Activated T-cell treated with anti-CD3 and anti-CD28 coated beads for 48 hours (primary cell): ENCODE measurements around the gene RTN4R.
"Not testable (repeated sequence)": the region's sequence is repeated elsewhere in the genome, so short reads cannot be mapped to it uniquely, and the experiment has no call there.

Source experiments
- DNase-seq: peaks from one replicate; pipeline ENCODE4 v3.0.0-alpha.2; 2020; ENCODE audit warnings: low read depth

RTN4R gene

DNA sequence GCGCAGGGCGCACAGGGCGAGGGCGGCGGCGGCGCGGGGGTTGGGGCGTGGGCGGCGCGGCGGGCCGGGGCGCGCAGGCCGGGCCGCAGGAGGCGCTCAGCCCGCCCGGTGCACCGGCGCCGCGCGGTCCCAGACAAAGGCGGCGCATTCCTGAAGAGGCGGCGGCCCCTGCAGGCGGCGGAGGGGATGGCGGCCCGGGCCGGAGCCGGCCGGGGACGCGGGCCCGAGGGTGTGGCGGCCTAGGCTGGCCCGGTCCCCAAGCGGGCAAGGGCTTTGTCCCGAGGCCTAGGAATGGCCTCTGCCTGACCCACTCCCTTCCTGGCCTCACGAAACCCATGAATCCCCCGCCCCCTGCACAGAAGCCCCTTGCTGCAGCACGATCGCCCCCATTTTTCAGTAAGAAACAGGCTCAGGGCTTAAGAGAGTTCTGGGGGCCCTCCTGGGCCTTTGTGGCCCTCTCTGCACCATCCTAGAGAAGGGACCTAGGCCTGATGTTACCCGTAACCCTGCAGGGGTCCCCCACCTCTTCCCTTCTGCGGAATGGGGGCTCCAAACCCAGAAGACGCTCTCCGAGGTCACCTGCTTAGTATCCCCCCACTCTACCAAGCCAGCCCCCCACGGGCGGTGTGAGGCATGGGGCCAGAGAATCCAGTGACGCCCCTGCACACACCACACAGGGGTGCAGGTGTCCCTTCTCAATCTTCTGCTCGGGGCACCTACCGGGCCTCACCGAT is at the start of gene RTN4R:
Gene RTN4R (minus strand): TSS at position 40 of the 734 bp plus-strand sequence. CDS start 226 bp downstream, outside the sequence.
- DNase-seq, result peak; percentile 65

DNA sequence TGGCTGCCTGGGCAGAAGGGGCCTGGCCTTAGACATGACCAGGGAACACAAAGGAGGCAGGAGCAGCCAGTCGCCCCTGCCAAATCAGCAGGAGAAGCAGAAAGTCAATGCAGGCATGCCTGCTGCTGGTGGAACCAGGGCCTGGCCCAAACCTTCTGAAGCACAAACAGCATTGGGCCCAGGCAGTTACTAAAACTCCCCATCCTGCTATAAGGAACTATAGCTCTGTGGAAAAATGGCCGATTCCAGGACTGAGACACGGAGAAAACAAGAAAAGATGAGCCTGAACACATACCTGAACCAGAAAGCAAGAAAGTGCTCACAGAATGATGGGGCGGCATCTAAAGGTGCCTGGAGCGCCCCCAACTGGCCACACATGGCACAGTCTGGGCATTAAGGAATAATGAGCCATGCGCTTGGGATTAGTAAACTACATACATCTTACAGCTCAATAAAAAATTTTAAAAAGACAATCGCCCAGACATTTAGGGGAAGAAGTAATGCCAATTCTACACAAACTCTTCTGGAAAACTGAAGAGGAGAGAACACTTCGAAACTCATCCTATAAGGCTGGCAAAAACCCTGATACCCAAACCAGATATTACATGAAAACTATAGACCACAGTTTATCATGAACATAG is 49.4 kb upstream of the RTN4R start:
- not testable (repeated sequence) for DNase-seq

DNA sequence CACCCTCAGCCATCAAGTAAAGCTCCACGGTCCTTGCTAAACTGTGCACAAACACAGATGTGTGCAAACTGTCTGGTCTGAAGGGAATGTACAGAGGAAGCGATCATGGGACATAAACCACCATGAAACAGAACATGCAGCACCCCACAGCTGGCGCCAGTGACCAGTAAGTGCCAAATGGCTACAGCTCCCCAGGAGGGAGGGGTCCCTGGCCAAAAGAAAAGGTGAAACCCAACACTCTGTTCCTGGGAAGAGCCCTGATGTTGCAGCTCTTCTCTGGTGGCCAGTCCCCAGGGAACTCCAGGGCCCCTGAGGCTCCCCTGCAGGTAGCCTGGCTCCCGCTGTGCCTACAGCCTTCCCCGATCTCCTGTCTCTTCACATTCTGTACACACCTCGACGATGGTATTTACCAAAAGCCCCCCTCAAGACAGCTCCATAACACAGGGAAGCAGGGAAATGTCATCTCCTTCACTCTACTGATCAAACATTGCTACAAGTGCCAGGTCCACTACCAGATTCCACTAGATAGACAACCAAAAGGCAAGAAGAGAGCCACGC is 48.8 kb upstream of the RTN4R start:
- DNase-seq, result no peak

DNA sequence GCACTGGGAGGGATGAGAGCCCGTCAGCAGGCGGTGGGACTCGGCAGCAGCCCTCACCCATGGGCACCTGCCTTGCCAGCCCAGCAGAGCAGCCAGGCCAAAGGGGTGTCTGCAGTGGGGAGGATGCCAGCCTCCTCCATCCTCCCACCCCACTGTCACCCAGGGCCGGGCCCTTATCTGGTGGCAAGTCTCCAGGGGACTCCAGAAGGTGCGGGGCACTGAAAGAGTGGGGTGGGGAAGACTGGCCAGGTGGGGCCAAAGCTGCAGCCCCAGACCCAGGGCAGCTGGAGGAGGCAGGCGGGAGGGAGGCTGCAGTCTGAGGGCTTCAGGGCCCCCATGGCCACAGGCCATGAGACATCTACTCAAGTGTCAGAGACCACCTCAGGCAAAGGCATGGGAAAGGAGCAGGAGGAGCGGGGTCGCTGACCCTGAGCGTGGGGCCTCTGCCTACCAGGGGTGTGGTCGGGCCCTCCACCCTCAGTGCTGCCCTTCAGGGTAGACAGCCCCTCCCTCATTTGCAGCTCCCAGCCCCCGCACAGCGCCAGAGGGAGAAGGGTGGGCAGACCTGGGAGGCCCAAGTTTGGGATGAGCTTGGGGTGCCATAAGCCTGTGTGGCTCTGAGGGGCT is 48.2 kb upstream of the RTN4R start:
- DNase-seq, result no peak

DNA sequence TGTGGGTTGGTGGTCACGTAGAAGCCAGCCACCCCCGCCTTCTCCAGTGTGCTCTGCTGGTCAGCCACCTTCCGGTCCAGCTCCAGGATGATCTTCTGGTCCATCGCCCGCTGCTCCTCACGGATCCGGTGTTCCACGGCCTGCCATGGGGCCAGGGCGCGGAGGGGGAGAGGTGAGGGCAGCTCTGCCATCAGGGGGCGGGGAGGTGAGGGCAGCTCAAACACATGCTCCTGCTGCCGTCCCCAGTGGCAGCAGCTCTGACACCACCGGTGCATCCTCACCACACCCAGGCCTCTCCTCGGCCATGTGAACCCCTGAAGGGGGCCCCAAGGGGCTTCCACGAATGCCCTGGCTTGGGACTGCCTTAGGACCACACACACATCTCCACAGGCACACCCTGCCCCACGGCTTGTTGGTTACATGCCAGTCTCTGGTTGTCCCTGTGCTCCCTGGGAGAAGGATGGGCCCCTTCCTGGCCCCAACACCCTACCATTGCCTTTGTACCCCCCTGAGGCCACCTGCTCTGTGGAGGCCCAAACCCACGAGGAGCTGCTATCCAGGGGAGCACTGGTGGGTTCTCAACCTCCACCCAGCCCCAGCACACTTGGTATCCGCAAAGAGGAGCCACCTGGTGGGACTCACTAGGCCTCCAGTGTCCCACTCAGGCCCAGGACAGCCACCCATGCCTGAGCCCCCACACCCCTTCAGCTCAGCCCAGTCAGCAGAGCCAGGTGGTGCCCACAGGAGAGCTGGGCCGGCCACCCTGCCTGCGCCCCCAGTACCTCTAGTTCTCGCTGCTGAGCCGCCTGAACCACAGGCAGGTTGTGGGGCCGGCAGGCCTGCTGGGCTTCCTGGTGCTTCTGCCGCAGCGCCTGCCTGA is 47.5 kb upstream of the RTN4R start:
- no peak for DNase-seq

DNA sequence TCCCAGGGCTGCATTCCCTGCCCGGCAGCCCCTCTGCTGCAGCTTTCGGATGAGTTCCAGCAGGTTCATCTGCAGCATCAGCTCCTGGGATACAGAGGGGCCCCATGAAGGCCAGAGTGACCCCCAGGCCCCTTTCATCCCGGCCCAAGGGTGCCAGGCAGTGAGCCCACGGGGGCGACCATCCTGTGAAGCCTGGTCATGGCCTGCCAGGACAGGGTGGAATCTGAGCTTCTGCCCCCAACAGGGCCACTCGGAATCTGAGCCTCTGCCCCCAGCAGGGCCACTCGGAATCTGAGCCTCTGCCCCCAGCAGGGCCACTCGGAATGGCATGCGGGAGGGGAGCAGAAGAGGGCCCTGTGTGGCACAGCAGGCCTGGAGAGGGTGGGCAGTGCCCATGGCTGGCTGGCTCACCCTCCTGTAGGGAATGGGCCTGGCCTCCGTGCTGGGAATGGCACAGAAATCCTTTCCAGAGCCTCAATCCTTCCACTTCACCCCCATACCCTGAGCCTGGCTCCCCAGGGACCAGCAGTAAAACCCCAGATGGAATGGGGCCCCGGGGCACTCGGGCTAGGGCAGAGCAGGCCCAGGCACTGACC is 46.7 kb upstream of the RTN4R start:
- DNase-seq, result not testable (repeated sequence)

DNA sequence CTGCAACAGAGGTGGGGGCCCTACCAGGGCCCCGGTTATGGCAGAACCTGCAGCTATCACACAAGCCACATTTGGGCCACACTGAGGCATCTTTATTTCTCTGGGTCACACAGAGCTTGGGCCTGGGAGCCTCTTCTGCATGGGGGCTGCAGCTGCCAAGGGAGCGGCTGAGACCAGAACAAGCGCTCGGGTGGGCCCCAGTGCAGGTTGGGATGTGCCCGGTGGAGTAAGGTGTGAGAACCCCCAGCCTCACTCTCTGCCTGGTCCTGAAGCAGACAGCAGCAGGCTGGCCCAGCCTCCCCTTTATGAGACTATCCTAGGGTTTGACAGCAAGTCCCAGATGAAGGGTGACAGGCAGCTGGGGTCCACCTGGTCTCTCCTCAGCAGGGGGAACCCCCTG is 46.1 kb upstream of the RTN4R start:
- DNase-seq, result not testable (repeated sequence)

DNA sequence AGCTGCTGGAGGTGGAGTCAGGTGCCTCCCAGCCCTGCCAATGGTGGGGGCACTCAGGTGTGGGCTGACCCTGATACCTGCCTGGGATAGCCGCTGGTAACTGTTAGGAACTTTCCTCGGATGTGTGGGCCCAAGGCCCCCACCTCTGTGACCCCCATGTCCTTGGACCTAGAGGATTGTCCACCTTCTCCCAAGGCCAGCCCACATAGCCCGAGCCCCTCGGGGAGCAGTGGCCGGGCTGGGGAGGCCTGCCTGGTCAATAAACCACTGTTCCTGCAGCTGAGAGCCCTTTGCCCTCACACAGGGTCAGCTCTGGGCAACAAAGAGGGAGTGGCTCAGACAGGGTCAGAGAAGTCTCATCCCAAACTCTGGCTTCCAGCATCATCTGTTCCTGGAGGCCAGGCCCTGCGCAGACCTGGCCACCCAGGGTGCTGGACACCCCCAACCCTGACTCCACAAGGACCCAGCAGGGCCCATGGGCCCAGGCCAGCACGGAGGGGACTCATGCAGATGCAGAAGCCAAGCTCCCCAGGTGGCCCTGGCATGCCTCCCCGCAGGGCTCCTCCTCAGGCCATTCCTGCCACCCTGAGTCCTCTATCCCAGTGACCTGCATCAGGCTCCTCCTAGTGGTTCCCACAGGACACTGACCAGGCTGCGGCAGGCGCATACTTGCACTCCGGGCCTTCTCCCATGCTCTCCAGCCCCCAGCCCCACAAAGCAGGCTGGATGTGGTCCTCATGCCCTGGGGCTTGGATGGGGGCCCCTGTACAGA is 45.4 kb upstream of the RTN4R start:
- DNase-seq, result not testable (repeated sequence)

DNA sequence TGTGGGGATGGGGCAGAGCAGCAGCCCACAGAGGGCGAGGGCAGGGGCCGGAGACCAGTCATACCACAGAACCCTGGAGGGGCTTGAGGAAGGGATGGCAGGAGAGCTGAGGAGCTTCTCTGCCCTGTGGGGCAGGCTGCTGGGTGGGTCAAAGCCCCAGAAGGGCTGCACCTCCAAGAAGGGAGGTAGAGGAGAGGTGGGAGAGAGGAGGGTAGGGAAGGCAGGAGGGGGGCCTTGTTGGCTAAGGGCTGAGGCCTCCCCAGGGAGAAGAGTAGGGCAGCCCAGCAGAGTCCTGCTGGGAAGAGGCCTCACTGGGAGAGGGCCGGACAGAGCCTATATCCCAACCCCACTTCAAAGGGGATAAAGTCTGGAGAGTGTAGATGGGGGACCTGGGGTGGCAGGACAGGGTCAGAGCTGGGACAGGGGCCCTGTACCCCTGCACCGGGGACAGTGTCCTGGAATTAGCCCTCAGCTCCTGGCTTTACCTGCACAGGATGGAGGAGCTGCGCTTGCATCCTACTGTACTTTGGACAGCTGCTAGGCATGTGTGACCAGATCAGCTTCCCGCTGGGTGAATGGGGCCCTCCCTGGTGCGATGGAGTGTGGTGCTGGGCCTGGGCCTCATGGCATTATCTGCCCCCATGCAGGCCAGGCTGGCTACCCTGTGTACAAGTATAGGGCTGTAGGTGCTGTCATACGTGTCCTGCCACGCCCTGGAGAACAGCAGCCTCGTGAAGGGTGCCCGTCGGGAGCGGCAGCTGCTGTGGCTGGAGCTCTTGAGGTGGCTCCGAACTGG is 44.5 kb upstream of the RTN4R start:
- DNase-seq, result no peak

DNA sequence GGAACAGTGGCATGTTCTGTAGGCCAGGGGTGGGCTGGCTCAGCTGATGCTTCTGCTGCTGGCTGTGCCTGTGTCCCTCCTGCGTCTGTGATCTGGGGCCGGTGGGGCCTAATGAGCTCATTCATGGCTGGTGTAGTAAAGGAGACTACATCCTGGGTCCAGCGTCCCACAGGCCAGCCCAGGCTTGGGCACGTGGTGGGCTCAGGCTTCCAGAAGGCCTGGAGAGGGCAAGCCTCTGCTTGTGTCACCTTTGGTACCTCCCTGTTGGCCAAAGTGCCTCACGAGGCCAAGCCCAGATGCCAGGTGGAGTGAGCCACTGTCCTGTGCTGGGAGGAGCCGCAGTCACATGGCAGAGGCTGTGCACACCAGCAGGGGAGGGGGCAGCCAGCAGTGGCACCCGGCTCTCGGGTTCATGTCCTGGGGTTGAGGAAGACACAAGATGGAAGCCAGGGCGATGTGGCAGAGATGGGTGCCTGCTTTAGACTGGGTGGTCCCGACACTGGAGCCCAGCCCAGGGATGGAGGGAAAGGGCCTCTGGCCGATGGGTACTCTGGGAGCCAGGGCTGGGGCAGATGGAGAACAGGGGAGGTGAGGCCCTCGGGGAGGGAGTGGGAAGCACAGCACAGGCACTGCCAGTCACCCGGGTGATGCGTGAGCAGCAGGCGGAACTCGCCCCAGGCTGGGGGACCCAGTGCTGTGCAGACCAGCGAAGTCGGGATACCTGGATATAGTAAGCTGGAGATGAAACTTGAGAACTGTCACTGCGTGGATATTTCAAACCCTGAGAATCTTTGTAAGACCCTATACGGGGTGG is 43.3 kb upstream of the RTN4R start:
- DNase-seq, result not testable (repeated sequence)

DNA sequence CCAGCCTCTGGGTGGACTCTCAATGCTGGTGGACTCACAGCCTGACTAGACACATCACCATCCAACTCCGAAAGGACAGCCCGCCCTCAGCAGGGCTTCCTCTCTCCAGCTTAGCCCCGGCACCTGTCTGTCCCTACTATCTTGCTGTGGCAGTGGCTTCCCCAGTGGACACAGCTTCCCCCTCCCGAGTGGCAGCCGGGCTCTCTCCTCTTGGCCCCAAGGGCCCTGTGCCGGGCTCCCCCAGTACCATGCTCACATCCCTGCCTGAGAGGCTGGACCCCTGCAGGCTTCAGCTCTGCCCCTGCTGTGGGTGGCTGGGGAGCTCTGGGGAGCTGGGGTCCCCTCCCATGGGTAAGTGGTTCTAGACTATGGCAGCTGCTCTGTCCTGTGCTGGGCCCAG is 42.7 kb upstream of the RTN4R start:
- not testable (repeated sequence) for DNase-seq

DNA sequence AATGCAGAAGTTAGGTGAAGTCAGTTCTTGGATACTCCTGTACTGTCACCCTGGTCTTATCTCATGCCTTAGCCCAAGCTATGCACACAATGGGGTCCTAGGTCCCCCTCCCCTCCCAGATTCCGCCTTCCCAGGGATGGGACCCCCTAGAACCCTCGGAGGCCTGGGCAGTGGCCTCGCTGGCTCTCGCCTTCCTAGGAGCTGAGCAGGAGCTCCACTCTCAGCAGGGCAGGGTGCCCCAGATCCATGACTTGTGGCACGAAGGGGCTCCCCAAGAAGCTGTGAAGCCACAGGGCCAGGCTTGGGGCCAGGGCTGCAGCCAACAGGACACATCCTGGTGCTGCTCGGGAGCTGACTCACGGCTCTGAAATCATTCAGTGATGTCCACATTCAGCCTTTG is 42.1 kb upstream of the RTN4R start:
- DNase-seq, result not testable (repeated sequence)

DNA sequence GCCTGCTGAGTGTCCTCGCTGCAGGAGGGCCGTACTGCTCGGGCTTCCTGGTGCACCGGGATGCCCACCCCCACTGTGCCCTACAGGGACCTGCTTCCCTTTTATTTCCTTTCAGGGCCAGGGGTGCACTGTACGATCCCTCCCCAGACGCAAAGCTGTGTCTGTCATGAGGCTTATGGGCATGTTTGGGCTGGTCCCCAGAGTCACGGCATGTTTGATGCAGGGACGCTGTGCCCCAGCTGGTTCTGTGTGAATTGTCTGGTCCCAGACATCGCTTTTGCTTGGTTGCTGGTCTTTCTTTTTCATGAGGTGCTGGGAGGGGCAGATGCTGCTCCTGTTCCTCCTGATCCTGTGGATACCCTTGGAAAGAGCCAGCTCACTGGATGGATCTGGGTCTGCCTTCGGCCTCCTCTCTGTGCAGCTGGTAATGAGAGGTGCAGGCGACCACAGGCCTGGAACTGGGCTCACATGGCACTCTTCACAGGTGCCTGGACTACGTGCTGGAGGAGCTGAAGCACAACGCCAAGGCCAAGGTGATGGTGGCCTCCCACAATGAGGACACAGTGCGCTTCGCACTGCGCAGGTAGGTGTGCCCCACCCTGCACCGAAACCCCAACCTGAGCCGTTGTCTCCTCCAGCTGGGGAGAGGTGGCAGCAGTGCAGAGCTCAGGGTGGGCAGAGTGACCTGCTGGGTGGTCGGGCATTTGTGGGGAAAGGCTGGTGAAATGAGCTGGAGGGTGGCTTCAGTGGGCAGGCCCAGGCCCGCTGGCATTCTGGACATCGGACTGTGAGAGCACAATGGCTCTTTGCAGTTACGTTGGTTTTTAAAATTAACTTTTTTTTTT is 40.9 kb upstream of the RTN4R start:
- not testable (repeated sequence) for DNase-seq

DNA sequence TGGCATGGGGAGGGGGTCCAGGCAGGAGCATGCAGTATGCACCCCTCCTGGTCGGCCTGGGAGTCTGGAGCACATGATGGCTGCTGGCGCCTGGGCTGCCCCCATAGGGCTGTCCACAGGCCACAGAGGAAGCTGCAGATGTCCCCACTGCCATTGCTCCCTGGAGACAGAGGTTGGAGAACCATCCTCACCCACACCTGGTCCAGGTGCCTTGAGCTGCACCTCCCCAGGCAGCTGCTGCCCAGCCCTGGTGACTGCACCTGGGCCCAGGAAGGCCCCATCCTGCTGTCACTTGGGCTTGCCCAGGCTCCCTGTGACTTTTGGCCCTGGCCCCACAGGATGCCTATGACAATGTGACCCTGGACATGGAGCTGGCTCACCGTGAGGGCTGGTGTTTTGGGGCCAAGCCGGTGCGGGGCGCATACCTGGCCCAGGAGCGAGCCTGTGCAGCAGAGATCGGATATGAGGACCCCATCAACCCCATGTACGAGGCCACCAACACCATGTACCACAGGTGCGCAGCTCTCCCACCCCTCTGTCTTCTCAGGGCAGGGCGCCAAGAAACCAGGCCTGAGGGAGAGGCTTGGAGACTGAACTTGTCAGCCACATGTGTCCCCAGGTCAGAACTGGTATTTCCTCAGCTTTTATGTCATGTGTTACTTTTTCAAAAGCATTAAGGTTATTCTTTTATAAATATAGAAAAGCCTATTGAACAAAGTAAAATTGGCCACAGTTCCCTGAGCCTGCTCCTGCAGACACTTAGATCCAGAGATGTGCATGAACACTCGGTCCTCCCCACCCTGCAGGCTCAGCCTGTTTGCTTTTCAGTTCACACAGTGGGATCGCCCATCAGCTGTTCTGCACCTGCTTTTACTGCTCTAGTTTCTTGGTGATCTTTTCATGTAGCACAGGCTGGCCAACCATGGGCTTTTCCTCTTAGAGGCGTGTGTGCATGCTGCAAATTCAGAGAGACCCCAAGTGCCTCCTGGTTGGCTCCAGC is 39.6 kb upstream of the RTN4R start:
- not testable (repeated sequence) for DNase-seq

DNA sequence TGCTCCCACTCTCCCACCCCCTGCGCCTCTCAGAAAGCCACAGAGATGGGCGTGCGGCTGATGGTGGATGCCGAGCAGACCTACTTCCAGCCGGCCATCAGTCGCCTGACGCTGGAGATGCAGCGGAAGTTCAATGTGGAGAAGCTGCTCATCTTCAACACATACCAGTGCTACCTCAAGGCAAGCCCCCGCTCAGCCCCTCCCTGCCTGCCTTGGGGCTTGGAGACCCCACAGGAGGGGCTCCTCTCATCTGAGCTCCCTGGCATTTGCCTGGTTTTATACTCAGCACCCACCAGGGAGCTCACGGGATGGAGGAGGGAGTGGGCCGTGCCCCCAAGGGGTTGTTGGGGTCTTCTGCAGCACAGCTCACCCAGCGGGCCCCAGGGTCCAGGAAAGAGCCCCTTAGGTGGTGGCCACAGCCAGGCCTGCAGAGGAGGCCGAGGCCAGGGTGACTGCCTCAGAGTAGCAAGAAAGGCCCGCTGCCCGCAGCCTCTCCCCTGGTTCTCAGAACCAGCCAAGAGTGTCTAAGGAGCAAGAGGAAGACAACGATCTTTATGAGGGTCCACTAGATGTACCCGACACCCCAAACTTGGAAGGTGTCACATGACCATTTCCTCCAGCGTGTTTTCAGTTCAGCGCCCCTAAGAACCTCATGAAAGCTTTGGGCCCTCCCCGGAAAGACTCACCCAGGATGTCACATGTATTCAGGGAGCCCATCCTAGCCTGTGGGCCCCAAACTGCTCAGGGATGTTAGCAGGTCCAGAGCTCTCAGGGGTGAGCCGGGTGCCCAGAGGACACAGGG is 38.7 kb upstream of the RTN4R start:
- DNase-seq, result not testable (repeated sequence)
